Lower leg skin (tissue), 3 donors: ENCODE results near the gene TNS3.

Experiments used
- CTCF ChIP-seq, 3 donors: fragments of 450-650 bp; IDR thresholded peaks; one replicate each; pipeline ENCODE4 v1.5.1; 2016; ENCODE audit warnings: antibody characterized with exemption in 3 of 3, mild to moderate bottlenecking in 3 of 3, moderate library complexity in 2 of 3
- POLR2A ChIP-seq, 2 donors: fragments of 450-650 bp; IDR thresholded peaks; one replicate each; pipeline ENCODE4 v1.6.1; 2016 to 2017; ENCODE audit warnings: antibody characterized with exemption in 2 of 2, mild to moderate bottlenecking in 1 of 2, moderate library complexity in 1 of 2

- TF ChIP-seq CTCF (IDR thresholded peaks at IDR 0.05), result no peak
- no peak for TF ChIP-seq POLR2A (IDR thresholded peaks at IDR 0.05)
Observed at GRCh38 chr7:47310020-47310419, 271.9 kb downstream of the TNS3 start.
